GM19351 (cell line): ENCODE data around the gene MREG.

Source experiments
- ATAC-seq: cut with Tn5 transposase; IDR thresholded peaks from one replicate; pipeline ENCODE4 v1.9.1; 2021; ENCODE audit warnings: mild to moderate bottlenecking, moderate library complexity; ENCODE audit not compliant: unreplicated experiment

The MREG gene

DNA sequence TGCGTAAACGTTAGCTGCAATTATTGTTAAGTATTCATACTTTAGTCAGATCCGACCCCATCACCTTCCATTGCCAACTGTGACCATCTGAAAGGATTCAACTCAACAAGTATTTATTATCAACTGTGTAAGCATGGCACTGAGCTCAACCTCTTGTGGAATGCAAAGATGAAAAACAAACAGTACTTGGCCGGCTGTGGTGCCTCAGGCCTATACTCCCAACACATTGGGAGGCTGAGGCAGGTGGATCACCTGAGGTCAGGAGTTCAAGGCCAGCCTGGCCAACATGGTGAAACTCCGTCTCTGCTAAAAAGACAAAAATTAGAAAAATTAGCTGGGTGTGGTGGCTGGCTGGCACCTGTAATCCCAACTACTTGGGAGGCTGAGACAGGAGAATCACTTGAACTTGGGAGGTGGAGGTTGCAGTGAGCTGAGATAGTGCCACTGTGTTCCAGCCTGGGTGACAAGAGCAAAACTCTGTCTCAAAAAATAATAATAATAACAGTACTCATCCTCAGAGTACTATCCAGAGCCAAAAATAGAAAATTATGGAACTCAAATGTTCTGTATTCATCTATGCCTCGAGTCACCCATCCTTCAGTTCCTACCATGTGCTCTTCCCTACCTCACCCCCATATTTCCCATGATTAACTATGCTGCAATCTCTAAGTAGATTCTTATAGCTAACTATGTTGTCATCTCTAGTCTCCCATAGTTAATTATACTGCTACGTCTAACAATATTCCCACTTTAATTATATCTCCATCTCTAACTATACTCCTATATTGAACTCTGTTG lies 8.6 kb upstream of the MREG start:
- ATAC-seq = no peak

DNA sequence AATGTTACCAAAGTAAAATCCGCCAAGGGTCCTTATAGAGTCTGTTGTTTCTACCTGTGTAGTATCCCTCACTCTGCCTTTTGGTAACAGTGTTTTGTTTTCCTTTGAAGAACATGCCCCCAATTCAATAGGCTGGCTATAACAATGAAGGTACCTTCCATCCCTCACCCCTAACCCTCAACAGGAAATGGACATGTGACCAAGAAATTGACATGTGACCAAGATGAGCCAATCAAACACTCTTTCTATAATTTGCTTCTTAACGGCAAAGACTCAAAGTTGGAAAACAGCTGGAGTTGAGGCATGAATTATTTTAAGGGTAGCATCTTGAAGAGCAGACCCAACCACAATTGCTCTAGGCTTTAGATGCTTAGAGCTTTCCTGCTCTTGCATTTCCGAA lies 5.4 kb upstream of the MREG start:
- no peak for ATAC-seq

DNA sequence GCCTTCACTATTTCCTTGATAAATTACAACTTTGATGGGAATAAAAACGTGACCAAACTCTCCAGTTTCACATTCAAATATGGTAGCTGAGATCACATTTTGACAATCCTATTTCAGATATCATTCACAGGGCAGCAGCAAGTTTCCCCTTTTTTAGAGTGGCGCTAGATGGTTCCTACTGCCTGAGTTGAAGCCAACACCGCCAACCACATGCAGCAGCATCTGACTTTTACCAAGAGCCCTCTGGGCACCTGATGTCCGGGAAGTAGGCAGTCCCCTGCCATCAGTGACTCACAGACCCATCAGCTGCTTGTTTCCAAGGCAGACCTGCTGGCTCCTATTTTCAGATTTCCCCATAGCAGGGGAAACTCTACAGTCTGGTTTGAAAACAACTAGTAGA lies 4.0 kb upstream of the MREG start:
- no peak for ATAC-seq

DNA sequence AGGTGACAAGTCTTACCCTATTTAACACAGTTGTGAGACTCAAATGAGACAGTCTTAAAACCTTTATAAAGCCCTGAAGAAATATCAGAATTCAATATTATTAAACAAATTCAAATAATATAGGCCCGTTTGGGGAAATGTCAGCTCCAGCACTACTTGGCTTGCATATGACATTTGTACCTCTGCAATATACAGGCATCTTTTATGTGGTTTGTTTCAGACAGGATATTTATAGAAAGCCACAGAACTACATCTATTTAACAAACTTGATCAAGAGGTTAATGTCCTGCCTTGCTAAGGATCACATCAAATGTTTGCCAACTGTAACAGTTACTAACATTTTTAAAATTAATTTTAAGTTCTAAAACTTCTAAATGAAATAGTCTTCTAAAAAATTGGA lies 3.2 kb upstream of the MREG start:
- ATAC-seq = no peak

- peak; percentile 75 for ATAC-seq
Measured at GRCh38 chr2:216015722-216016464, 2.5 kb upstream of the MREG start.

DNA sequence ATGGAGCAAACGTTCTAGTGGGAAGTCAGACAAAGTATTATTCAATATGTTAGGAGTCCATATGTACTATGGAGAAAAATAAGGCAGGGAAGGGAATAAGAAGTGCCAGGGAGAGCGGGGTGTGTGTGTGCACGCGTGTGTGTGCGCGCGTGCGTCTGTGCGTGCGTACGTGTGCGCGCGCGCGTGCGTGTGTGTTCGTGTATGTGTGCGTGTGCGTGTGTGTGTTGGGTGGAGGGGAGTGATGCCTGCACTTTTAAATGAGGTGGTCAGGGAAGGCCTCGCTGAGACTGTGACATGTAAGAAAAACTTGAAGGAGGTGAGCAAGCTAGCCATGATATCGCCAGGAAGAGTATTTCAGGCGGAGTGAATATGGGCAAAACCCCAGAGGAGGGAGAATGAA lies 1.6 kb upstream of the MREG start:
- ATAC-seq = no peak

GRCh38 chr2:216014006-216014405 lies 655 bp upstream of the MREG start:
- no peak for ATAC-seq

DNA sequence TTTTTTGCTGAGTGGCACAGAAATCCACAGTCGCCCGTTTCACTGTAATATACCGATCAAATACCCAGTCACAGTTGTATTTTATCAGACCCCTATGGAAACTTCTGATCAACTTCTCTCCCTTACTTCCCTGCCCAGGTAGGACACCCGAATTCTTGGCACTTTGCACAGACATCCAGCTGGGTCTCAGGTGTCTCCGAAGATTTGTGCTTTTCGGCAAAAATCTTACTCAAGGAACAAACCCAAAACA lies 596 bp downstream of the MREG start:
- no peak for ATAC-seq

- no peak for ATAC-seq
Measured at GRCh38 chr2:216012133-216012829, 1.1 kb downstream of the MREG start.

DNA sequence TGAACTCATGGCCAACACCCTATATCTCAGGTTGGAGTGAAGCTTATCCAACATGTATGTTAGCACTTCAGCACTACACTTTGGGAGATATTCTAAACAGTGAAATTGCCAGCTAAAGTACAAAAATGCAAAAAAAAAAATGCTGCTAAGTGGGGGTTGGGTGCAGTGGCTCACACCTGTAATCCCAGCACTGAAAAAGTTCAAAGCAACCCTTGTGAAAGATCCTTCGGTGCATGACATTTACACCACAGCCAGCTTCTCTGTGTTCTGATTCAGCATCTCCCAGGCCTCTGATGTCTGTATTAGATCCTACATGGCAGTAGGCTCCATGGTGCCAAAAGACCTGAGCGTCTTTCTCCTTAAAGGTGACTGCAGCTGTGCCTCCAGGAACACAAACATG lies 4.1 kb downstream of the MREG start:
- peak; percentile 17 for ATAC-seq

DNA sequence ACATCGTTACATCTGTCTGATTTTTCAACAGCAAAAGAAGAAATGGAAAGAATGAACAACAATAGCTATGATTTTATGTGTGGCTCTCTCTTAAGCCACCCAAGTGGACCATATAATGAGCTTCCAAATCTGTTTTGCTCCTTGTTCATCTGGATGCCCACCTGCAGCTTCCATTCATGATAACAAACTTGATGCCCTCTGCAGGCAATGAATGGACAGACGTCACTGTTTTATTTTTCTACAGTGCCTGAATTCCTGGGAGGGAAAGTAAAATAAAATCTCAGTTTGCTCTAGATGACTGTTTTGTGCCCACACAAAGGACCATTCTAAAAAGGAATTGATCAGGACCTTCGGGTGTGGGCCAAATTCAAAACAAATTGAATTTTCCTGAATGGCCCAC lies 5.0 kb downstream of the MREG start:
- no peak for ATAC-seq

GRCh38 chr2:216006164-216006663 lies 7.1 kb downstream of the MREG start:
- peak; percentile 23 for ATAC-seq

DNA sequence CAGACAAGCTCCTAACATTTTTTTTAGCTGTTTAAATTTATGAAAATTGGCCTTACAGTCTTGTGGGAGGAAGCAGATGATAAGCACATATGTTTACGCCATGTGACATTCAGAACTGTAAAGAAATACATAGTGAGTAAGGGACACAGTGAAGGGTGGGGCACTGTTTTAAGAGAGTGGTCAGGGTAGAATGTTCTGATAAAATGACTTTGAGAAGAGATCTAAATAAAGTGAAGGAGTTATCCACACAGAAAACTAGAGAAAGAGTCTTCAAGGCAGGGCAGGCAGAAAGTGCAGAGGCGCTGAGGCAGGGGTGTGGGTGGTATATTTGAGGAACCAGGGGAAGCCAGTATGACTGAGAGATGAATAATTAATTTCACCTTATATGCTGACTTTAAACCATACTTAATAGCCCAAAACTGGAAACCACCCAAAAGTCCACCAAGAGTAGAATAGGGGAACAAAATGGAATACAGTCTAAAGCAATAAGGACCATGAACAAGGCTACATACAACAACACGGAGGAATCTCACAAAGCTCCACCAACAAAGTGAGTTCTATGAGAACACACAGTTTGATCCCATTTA lies 8.6 kb downstream of the MREG start:
- ATAC-seq = peak; percentile 17

DNA sequence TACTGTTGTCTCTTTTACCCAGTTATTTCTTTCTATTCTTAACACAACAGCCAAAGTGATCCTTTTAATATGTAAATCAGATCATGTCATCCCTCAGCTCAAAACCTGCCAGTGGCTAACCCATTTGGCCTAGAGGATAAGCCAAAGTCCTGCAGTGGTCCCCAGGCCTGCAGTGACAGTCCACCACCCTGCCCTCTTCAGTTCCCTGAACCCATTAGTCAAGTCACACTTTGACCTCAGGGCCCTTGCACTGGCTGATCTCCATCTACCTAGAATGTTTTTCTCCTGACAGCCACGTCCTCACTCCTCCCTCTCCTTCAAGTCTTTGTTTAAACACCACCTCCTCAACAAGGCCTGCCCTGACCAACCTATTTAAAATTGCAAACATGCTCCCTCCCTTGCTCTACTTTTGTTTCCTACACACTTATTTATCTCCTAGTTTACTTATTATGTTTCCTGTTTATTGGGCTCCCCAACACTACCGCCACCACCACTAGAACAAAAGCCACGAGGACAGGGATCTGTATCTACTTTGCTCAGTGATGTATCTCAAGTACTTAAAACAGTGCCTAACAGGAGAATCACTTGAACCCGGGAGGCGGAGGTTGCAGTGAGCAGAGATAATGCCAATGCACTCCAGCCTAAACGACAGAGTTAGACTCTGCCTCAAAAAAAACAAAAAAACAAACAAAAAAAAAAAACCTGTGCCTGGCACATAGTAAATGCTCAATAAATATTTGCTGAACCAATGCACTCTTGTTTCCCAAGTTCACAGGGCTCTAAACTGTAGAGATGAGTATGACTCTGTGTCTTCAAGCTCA lies 9.3 kb downstream of the MREG start:
- no peak for ATAC-seq

- ATAC-seq = no peak
Measured at GRCh38 chr2:216002693-216003092, 10.7 kb downstream of the MREG start.

DNA sequence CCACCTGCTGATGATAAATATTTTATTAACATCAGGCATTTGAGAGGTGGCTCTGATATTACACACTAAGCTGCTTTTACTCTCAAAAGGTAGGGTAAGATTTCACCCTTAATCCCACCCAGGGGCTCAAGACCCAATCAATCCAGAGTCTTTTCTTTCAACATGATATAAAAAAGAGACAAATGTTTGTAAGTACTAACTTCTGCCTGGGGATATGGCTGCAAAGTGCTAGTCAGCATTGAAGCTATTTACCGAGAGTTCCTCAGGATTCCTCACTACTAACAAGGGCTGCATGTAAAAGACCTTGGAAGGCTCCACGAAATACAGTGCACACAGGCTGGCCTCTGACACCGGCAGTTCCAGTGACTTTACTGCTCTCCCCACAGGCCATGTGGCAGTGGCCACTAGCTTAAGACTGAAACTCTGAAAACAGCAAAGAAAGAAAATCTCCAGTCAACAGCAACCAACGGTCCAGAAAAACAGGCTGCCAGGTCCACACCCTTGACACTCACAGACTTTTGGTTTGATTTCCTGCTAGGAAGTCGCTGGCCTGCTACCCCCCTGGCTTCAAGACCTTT lies 11.2 kb downstream of the MREG start:
- no peak for ATAC-seq

- no peak for ATAC-seq
Measured at GRCh38 chr2:216001216-216002100, 11.9 kb downstream of the MREG start.

DNA sequence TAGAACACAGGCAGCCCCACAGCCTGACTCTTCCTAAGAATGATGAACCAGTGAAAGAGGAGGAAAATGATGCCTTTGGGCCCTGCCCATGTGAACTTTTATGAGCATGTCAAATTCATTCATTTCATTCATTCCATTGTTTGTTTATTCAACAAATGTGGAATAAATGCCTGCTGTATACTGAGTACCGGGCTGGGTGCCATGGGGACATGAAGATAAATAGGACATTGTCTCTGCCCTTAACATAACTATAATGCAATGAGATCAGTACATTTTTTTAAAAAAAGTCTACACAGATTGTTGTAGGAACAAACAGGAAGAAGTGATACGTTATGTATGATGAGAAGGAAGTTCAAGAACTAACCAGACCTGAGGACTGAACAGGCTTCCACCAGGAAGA lies 14.7 kb downstream of the MREG start:
- ATAC-seq = no peak

DNA sequence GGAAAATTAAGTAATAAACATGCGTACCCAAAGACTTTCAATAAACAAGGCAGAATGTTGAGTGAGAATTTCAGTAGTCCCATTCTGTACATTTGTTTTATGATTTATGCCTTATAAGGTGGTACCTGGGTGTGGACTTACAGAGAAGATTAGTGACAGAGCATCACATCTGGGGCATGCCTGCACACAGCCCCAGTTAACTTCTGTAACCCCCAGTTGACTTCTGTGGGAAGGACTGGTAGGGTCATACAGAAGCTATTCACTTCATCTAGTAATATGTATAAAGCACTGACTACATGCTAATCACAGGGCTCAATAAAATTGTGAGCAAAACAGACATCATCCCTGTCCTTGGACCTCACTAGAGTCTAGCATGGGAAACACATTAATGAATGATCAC lies 16.1 kb downstream of the MREG start:
- ATAC-seq = no peak
